ENCODE measurements around the gene FDXR. TPM values are rescaled to one million over a fixed set of nuclear protein-coding genes. Genes with fewer than 3 reads are reported as not detected.
A peak's percentile ranks its signal among the peaks of the same experiment; 100 is the strongest.

Gene FDXR
- total RNA-seq, 1 experiment from 2014 or later, result 15.6 TPM

- DNase-seq, result no peak
- Histone ChIP-seq H3K36me3 (no peaks in the 10 kb centered on the region), H3K4me3 (no peak overlapping the region), H3K9me3 (no peaks in the 10 kb centered on the region), H3K27me3 (no peaks in the 10 kb centered on the region)
Measured at GRCh38 chr17:74836691-74837467, 35.9 kb downstream of the FDXR start.

GRCh38 chr17:74836191-74836590, 36.6 kb downstream of the FDXR start:
- H3K27me3 ChIP-seq, result no peaks in the 10 kb centered on the region
- H3K36me3 ChIP-seq, result no peaks in the 10 kb centered on the region
- no peak overlapping the region for H3K4me3 ChIP-seq
- DNase-seq, result no peak
- no peaks in the 10 kb centered on the region for H3K9me3 ChIP-seq

GRCh38 chr17:74833501-74834377, 39.1 kb downstream of the FDXR start:
- H3K4me3 ChIP-seq, result no peak overlapping the region
- H3K27me3 ChIP-seq, result no peaks in the 10 kb centered on the region
- peak; percentile 80 for DNase-seq
- H3K36me3 ChIP-seq, result no peaks in the 10 kb centered on the region
- no peaks in the 10 kb centered on the region for H3K9me3 ChIP-seq

GRCh38 chr17:74832421-74832820, 40.4 kb downstream of the FDXR start:
- H3K4me3 ChIP-seq, result no peak overlapping the region
- no peaks in the 10 kb centered on the region for H3K9me3 ChIP-seq
- DNase-seq, result no peak
- H3K36me3 ChIP-seq, result no peaks in the 10 kb centered on the region
- no peaks in the 10 kb centered on the region for H3K27me3 ChIP-seq

GRCh38 chr17:74831444-74832146, 41.2 kb downstream of the FDXR start:
- no peak for DNase-seq
- Histone ChIP-seq H3K27me3 (no peaks in the 10 kb centered on the region), H3K4me3 (no peak overlapping the region), H3K9me3 (no peaks in the 10 kb centered on the region), H3K36me3 (no peaks in the 10 kb centered on the region)

GRCh38 chr17:74830861-74831260, 41.9 kb downstream of the FDXR start:
- DNase-seq, result no peak
- H3K27me3 ChIP-seq, result no peaks in the 10 kb centered on the region
- no peaks in the 10 kb centered on the region for H3K36me3 ChIP-seq
- H3K4me3 ChIP-seq, result no peak overlapping the region
- no peaks in the 10 kb centered on the region for H3K9me3 ChIP-seq

- H3K4me3 ChIP-seq, result no peak overlapping the region
Measured at GRCh38 chr17:74827800-74828199, 45.0 kb downstream of the FDXR start.

GRCh38 chr17:74825952-74826719, 46.7 kb downstream of the FDXR start:
- Histone ChIP-seq H3K9me3 (no peaks in the 10 kb centered on the region), H3K27me3 (no peaks in the 10 kb centered on the region), H3K36me3 (peaks cover 3% of the 10 kb centered on the region; the same call in 1 of the 2 replicates), H3K4me3 (no peak overlapping the region)
- DNase-seq, result no peak

More at GRCh38 chr17:74827800-74828199, 45.0 kb downstream of the FDXR start:
- no peaks in the 10 kb centered on the region for H3K9me3 ChIP-seq
- no peak for DNase-seq
- peaks cover 3% of the 10 kb centered on the region; the same call in 1 of the 2 replicates for H3K36me3 ChIP-seq
- no peaks in the 10 kb centered on the region for H3K27me3 ChIP-seq

- peaks cover 3% of the 10 kb centered on the region; the same call in 1 of the 2 replicates for H3K36me3 ChIP-seq
- no peak for DNase-seq
Measured at GRCh38 chr17:74824961-74825627, 47.7 kb downstream of the FDXR start.

GRCh38 chr17:74822939-74823367, 49.8 kb downstream of the FDXR start:
- DNase-seq, result no peak
- Histone ChIP-seq H3K27me3 (no peaks in the 10 kb centered on the region), H3K4me3 (no peak overlapping the region), H3K9me3 (no peaks in the 10 kb centered on the region), H3K36me3 (peaks cover 3% of the 10 kb centered on the region; the same call in 1 of the 2 replicates)

More at GRCh38 chr17:74824961-74825627, 47.7 kb downstream of the FDXR start:
- no peaks in the 10 kb centered on the region for H3K9me3 ChIP-seq
- H3K4me3 ChIP-seq, result no peak overlapping the region
- no peaks in the 10 kb centered on the region for H3K27me3 ChIP-seq

GRCh38 chr17:74822335-74822938, 50.4 kb downstream of the FDXR start:
- Histone ChIP-seq H3K4me3 (no peak overlapping the region), H3K27me3 (no peaks in the 10 kb centered on the region), H3K9me3 (no peaks in the 10 kb centered on the region), H3K36me3 (peaks cover 3% of the 10 kb centered on the region; the same call in 1 of the 2 replicates)
- DNase-seq, result no peak

GRCh38 chr17:74821655-74822334, 51.0 kb downstream of the FDXR start:
- H3K4me3 ChIP-seq, result no peak overlapping the region
- H3K9me3 ChIP-seq, result no peaks in the 10 kb centered on the region
- peaks cover 3% of the 10 kb centered on the region; the same call in 1 of the 2 replicates for H3K36me3 ChIP-seq
- no peaks in the 10 kb centered on the region for H3K27me3 ChIP-seq
- DNase-seq, result no peak

GRCh38 chr17:74819801-74820436, 52.9 kb downstream of the FDXR start:
- no peaks in the 10 kb centered on the region for H3K27me3 ChIP-seq
- H3K4me3 ChIP-seq, result no peak overlapping the region
- no peaks in the 10 kb centered on the region for H3K36me3 ChIP-seq
- no peaks in the 10 kb centered on the region for H3K9me3 ChIP-seq
- no peak for DNase-seq

- no peaks in the 10 kb centered on the region for H3K27me3 ChIP-seq
- no peak overlapping the region for H3K4me3 ChIP-seq
- H3K9me3 ChIP-seq, result no peaks in the 10 kb centered on the region
- H3K36me3 ChIP-seq, result no peaks in the 10 kb centered on the region
- DNase-seq, result no peak
Measured at GRCh38 chr17:74818291-74818938, 54.4 kb downstream of the FDXR start.
